Neural crest cell (in vitro differentiated cells): ENCODE data around the gene CDH26. TPM values are rescaled to one million over a fixed set of nuclear protein-coding genes. Genes with fewer than 3 reads are reported as not detected.

Source experiments
- DNase-seq: peaks from one replicate; pipeline ENCODE4 v3.0.0; 2021; ENCODE audit warnings: low read depth, mixed read lengths, low spot score
- H3K27ac Mint-ChIP-seq: one replicate; pipeline ENCODE4 v1.8.0; 2021; ENCODE audit warnings: mild to moderate bottlenecking, mixed read lengths; ENCODE audit not compliant: unreplicated experiment
- H3K27me3 Mint-ChIP-seq: 2 replicates; pipeline ENCODE4 v1.8.0; 2021; ENCODE audit warnings: low read depth, mild to moderate bottlenecking, mixed read lengths
- H3K36me3 Mint-ChIP-seq: 2 replicates; pipeline ENCODE4 v1.8.0; 2021; ENCODE audit warnings: low read depth, mild to moderate bottlenecking, mixed read lengths
- H3K4me1 Mint-ChIP-seq: 2 replicates; pipeline ENCODE4 v1.8.0; 2021; ENCODE audit warnings: mixed read lengths
- H3K4me3 Mint-ChIP-seq: one replicate; pipeline ENCODE4 v1.8.0; 2021; ENCODE audit warnings: mild to moderate bottlenecking, mixed read lengths
- H3K9me3 Mint-ChIP-seq: 2 replicates; pipeline ENCODE4 v1.8.0; 2021; ENCODE audit warnings: mixed read lengths
- CTCF ChIP-seq: fragments of 200-600 bp; sonication (generic); conservative IDR thresholded peaks from 2 replicates; pipeline ENCODE4 v1.5.0; 2021; ENCODE audit warnings: antibody characterized with exemption, mild to moderate bottlenecking
- total RNA-seq: library from RNA; stranded (reverse); gene quantifications from 2 replicates; pipeline ENCODE4 v1.2.1, GENCODE V29; 2021

Gene CDH26
- total RNA-seq, 1 donor from 2014 or later = 0.89 TPM

- no peak for DNase-seq
Observed at GRCh38 chr20:60011512-60012507, 53.6 kb downstream of the CDH26 start.

GRCh38 chr20:60013296-60014139 is 55.3 kb downstream of the CDH26 start:
- no peaks in the 10 kb centered on the region for H3K27me3 Mint-ChIP-seq
- H3K27ac Mint-ChIP-seq = no peak overlapping the region
- no peak overlapping the region for H3K4me3 Mint-ChIP-seq

More at GRCh38 chr20:60011512-60012507, 53.6 kb downstream of the CDH26 start:
- Mint-ChIP-seq H3K9me3 (peaks cover 10% of the 10 kb centered on the region), H3K27me3 (no peaks in the 10 kb centered on the region), H3K4me3 (no peak overlapping the region), H3K27ac (no peak overlapping the region), H3K36me3 (peaks cover 6% of the 10 kb centered on the region), H3K4me1 (peaks cover 5% of the 10 kb centered on the region)
- TF ChIP-seq CTCF = no peak

GRCh38 chr20:60016406-60016805 is 58.2 kb downstream of the CDH26 start:
- TF ChIP-seq CTCF = no peak
- Mint-ChIP-seq H3K9me3 (peaks cover 15% of the 10 kb centered on the region), H3K4me1 (peaks cover 11% of the 10 kb centered on the region), H3K36me3 (peaks cover 12% of the 10 kb centered on the region), H3K4me3 (no peak overlapping the region), H3K27me3 (no peaks in the 10 kb centered on the region), H3K27ac (no peak overlapping the region)
- DNase-seq = no peak

More at GRCh38 chr20:60013296-60014139, 55.3 kb downstream of the CDH26 start:
- Mint-ChIP-seq H3K9me3 (peaks cover 15% of the 10 kb centered on the region), H3K36me3 (peaks cover 10% of the 10 kb centered on the region), H3K4me1 (no peaks in the 10 kb centered on the region)
- TF ChIP-seq CTCF = no peak
- DNase-seq = no peak

GRCh38 chr20:60020251-60020650 is 62.0 kb downstream of the CDH26 start:
- H3K27ac Mint-ChIP-seq = no peak overlapping the region
- H3K36me3 Mint-ChIP-seq = peaks cover 12% of the 10 kb centered on the region
- peaks cover 15% of the 10 kb centered on the region for H3K9me3 Mint-ChIP-seq
- peaks cover 38% of the 10 kb centered on the region for H3K4me1 Mint-ChIP-seq
- no peak for TF ChIP-seq CTCF
- H3K4me3 Mint-ChIP-seq = no peak overlapping the region
- no peak for DNase-seq
- no peaks in the 10 kb centered on the region for H3K27me3 Mint-ChIP-seq

- TF ChIP-seq CTCF = no peak
- H3K9me3 Mint-ChIP-seq = peaks cover 11% of the 10 kb centered on the region
- H3K4me1 Mint-ChIP-seq = peaks cover 38% of the 10 kb centered on the region
- no peak for DNase-seq
- H3K4me3 Mint-ChIP-seq = no peak overlapping the region
- no peak overlapping the region for H3K27ac Mint-ChIP-seq
- no peaks in the 10 kb centered on the region for H3K27me3 Mint-ChIP-seq
- H3K36me3 Mint-ChIP-seq = peaks cover 9% of the 10 kb centered on the region
Observed at GRCh38 chr20:60021104-60021503, 62.9 kb downstream of the CDH26 start.
